Head of caudate nucleus (tissue), 42 donors: ENCODE data around the gene EPHB4.
A peak's percentile ranks its signal among the peaks of the same experiment; 100 is the strongest.

Experiments
- DNase-seq, 42 donors: peaks; one replicate each; pipeline versions ENCODE4 v3.0.0 to v3.0.0-alpha.2; 2020 to 2021; ENCODE audit warnings: mixed read lengths in 7 of 42
- intact Hi-C: fragments of 100-400 bp; cut with DNase I; formaldehyde crosslinking; loops from one replicate; pipeline ENCODE4 v1.15.0; 2022

EPHB4 gene

DNA sequence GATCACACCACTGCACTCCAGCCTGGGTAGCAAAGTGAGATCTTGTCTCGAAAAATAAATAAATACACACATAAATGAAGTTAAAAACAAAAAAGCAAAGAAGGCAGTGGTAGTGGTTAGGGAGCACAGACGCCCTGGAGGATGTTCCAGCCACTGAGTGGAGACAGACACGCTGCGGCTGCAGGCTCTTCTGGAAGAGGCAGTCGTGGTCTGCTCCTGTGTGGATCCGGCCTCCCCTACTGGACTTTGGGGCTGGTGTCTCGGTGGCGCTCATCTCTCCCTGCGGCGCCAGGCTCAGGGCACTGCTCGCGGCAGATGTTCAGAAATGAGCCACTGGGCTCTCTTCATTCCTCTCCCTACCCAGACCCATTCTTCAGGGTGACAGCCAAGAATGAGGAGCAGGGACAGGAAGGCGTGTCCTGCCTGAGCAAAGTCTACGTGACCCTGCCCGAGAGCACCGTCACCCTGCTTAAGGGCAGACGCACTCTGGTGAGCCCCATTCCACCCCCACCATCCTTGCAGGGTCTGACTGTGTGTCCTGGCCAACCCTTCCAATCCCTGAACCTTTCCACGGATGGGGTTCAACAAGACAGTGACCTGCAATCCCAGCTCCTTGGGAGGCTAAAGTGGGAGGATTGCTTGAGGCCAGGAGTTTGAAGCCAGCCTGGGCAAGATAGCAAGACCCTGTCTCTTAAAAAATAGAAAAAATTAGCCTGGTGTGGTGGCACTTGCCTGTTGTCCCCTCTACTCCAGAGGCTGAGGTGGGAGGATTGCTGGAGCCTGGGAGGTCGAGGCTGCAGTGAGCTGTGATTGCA lies 67.8 kb downstream of the EPHB4 start:
- intact Hi-C loops = no loop called here
- no peak for DNase-seq

DNA sequence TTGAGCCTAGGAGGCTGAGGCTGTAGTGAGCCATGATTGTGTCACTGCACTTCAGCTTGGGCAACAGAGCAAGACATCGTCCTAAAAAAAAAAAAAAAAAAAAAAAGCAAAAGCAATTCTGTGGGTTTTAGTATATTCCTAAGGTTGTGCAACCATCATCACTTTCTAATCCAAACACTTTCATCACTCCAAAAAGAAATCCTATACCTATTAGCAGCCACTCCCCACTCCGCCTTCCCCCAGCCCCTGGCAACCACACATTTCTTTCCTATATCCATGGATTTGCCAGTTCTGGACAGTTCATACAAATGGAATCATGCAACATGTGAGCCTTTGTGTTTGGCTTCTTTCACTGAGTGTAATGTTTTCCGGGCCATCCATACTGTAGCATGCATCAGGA lies 73.6 kb downstream of the EPHB4 start:
- intact Hi-C loops = no loop called here

GRCh38 chr7:100752994-100753393 lies 74.3 kb downstream of the EPHB4 start:
- intact Hi-C loops = no loop called here
- peak in 2 of 42 donors; percentile 2 to 20 for DNase-seq

More for the DNA sequence above, 73.6 kb downstream of the EPHB4 start:
- no peak for DNase-seq
